Astrocyte of the spinal cord (primary cell): ENCODE results near the gene EPS8L3.

Experiments used
- DNase-seq: peaks from one replicate; pipeline ENCODE4 v3.0.0; 2011; ENCODE audit warnings: low read depth, low spot score
- H3K4me3 ChIP-seq: 2 replicates; pipeline ENCODE4 v1.5.1; 2011; ENCODE audit warnings: low read depth, mild to moderate bottlenecking, low read length, moderate library complexity
- in situ Hi-C: cut with HindIII; loops from 2 replicates; pipeline ENCODE4 v1.10.0; 2017; ENCODE audit warnings: low sequenced_read_pairs
- TF ChIP-seq, protein P1 (sequence below): IDR thresholded peaks from 2 replicates; pipeline ENCODE4 v1.5.1; 2012; ENCODE audit warnings: low read depth, mild to moderate bottlenecking, low read length, inconsistent platforms

EPS8L3 gene

GRCh38 chr1:109786112-109786480 lies 22.4 kb upstream of the EPS8L3 start:
- H3K4me3 ChIP-seq, result no peak overlapping the region
- in situ Hi-C loops, result loop anchor here (25.0 kb wide), 1 partner anchor 126 kb away; the partner anchor contains the start of gene CSF1
- no peak for DNase-seq
- TF ChIP-seq, protein P1, sequence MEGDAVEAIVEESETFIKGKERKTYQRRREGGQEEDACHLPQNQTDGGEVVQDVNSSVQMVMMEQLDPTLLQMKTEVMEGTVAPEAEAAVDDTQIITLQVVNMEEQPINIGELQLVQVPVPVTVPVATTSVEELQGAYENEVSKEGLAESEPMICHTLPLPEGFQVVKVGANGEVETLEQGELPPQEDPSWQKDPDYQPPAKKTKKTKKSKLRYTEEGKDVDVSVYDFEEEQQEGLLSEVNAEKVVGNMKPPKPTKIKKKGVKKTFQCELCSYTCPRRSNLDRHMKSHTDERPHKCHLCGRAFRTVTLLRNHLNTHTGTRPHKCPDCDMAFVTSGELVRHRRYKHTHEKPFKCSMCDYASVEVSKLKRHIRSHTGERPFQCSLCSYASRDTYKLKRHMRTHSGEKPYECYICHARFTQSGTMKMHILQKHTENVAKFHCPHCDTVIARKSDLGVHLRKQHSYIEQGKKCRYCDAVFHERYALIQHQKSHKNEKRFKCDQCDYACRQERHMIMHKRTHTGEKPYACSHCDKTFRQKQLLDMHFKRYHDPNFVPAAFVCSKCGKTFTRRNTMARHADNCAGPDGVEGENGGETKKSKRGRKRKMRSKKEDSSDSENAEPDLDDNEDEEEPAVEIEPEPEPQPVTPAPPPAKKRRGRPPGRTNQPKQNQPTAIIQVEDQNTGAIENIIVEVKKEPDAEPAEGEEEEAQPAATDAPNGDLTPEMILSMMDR, result no peak

DNA sequence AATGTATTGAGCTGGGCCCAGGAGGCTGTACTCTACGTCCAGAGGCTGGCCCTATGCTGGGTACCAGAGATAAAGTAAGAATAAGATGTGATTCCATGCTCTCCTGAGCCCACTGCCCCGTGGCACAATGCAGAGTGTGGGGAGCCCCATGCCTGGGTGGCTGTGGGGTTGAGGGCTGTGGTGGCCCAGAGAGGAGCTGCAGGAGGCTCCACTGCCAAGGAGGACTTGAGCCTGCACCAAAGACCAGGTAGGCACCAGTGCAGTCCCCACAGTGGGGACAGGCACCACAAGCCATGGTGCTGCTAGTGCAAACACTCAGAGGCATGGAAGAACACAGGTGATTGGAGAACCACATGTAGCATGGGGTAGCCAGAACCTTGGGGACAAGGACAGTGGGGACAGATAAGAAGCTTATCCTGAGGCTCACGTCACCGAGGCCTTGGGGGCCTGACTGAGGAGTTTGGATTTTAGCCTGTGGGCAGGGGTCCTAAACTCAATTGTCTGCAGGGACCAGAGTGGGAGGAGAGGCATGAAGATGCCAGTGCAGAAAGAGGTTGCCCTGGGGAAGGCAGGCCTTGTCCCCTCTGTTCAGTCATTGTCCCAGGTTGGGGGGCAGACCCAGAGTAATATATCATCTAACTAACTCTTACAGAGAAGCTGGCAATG lies 21.9 kb upstream of the EPS8L3 start:
- TF ChIP-seq, protein P1, result no peak
- no peak for DNase-seq
- in situ Hi-C loops, result loop anchor here (25.0 kb wide), 1 partner anchor 127 kb away; the partner anchor contains the start of gene CSF1
- H3K4me3 ChIP-seq, result no peak overlapping the region

- no peak for DNase-seq
- no peak overlapping the region for H3K4me3 ChIP-seq
- TF ChIP-seq, protein P1, result no peak
- in situ Hi-C loops, result loop anchor here (25.0 kb wide), 1 partner anchor 128 kb away; the partner anchor contains the start of gene CSF1
Measured at GRCh38 chr1:109784551-109785252, 21.0 kb upstream of the EPS8L3 start.

GRCh38 chr1:109783436-109783835 lies 19.7 kb upstream of the EPS8L3 start:
- H3K4me3 ChIP-seq, result no peak overlapping the region
- DNase-seq, result no peak
- in situ Hi-C loops, result loop anchor here (25.0 kb wide), 1 partner anchor 129 kb away; the partner anchor contains the start of gene CSF1

GRCh38 chr1:109782927-109783326 lies 19.2 kb upstream of the EPS8L3 start:
- no peak overlapping the region for H3K4me3 ChIP-seq
- TF ChIP-seq, protein P1, result no peak
- no peak for DNase-seq
- in situ Hi-C loops, result loop anchor here (25.0 kb wide), 1 partner anchor 129 kb away; the partner anchor contains the start of gene CSF1

More at GRCh38 chr1:109783436-109783835, 19.7 kb upstream of the EPS8L3 start:
- TF ChIP-seq, protein P1, result no peak

DNA sequence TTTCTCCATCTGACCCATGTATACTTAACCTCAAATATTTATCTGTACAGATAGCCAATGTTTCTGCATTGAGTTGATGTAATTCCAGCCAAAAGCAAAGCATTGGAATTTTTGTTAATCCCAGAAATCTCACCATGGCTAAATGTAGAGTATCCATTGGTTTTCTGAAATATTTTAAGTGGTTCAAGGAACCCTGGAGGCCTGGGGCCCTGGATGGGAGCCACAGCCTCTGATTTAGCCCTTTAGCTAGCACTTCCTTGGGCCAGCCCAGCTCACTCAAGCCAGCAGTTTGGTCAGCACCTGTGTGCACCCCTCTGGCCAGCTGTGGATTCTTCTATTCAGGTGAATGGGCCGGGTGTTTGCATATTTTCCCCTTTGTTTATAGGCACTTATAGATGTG lies 18.8 kb upstream of the EPS8L3 start:
- no peak for DNase-seq
- no peak overlapping the region for H3K4me3 ChIP-seq
- in situ Hi-C loops, result loop anchor here (25.0 kb wide), 1 partner anchor 130 kb away; the partner anchor contains the start of gene CSF1
- TF ChIP-seq, protein P1, result no peak
